ENCODE measurements around the gene MEF2D.

GRCh38 chr1:156427957-156428356 lies 72.6 kb downstream of the MEF2D start:
- TF ChIP-seq, protein P1, sequence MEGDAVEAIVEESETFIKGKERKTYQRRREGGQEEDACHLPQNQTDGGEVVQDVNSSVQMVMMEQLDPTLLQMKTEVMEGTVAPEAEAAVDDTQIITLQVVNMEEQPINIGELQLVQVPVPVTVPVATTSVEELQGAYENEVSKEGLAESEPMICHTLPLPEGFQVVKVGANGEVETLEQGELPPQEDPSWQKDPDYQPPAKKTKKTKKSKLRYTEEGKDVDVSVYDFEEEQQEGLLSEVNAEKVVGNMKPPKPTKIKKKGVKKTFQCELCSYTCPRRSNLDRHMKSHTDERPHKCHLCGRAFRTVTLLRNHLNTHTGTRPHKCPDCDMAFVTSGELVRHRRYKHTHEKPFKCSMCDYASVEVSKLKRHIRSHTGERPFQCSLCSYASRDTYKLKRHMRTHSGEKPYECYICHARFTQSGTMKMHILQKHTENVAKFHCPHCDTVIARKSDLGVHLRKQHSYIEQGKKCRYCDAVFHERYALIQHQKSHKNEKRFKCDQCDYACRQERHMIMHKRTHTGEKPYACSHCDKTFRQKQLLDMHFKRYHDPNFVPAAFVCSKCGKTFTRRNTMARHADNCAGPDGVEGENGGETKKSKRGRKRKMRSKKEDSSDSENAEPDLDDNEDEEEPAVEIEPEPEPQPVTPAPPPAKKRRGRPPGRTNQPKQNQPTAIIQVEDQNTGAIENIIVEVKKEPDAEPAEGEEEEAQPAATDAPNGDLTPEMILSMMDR (IDR thresholded peaks at IDR 0.05; ENCODE audit: insufficient read depth, low read depth, low read length): no peak
- TF ChIP-seq EZH2 (IDR thresholded peaks at IDR 0.05; ENCODE audit: insufficient read depth, low read length): peak; percentile 60
